Activated naive CD8-positive, alpha-beta T cell treated with anti-CD3 and anti-CD28 coated beads, Interleukin-2, amount 50 U/mL, for 24 hours (primary cell): ENCODE data around the gene TMEM222.
A peak's percentile ranks its signal among the peaks of the same experiment; 100 is the strongest.

Source experiments
- ATAC-seq: fragments of 150-1000 bp; cut with Tn5 transposase; one replicate; pipeline ENCODE4 v1.10.0; 2021
- DNase-seq: peaks from one replicate; pipeline ENCODE4 v3.0.0; 2021
- H3K27ac Mint-ChIP-seq: one replicate; pipeline ENCODE4 v1.8.0; 2021; ENCODE audit warnings: mild to moderate bottlenecking, mixed read lengths
- H3K27me3 Mint-ChIP-seq: one replicate; pipeline ENCODE4 v1.8.0; 2021; ENCODE audit warnings: mixed read lengths
- H3K36me3 Mint-ChIP-seq: one replicate; pipeline ENCODE4 v1.8.0; 2021; ENCODE audit warnings: low read depth, mixed read lengths
- H3K4me1 Mint-ChIP-seq: one replicate; pipeline ENCODE4 v1.8.0; 2021; ENCODE audit warnings: mixed read lengths
- H3K4me3 Mint-ChIP-seq: one replicate; pipeline ENCODE4 v1.8.0; 2021; ENCODE audit warnings: mild to moderate bottlenecking, moderate library complexity, mixed read lengths
- H3K9me3 Mint-ChIP-seq: one replicate; pipeline ENCODE4 v1.8.0; 2021; ENCODE audit warnings: mixed read lengths

The TMEM222 gene

GRCh38 chr1:27299385-27300271 lies 22.3 kb upstream of the TMEM222 start:
- no peaks in the 10 kb centered on the region for H3K4me1 Mint-ChIP-seq
- H3K36me3 Mint-ChIP-seq, result peaks cover 2% of the 10 kb centered on the region
- no peak overlapping the region for H3K27ac Mint-ChIP-seq

GRCh38 chr1:27300341-27301051 lies 21.5 kb upstream of the TMEM222 start:
- Mint-ChIP-seq H3K27me3 (no peaks in the 10 kb centered on the region), H3K4me1 (no peaks in the 10 kb centered on the region), H3K36me3 (peaks cover 2% of the 10 kb centered on the region), H3K27ac (no peak overlapping the region), H3K4me3 (no peak overlapping the region), H3K9me3 (no peaks in the 10 kb centered on the region)
- peak; percentile 90 for ATAC-seq
- DNase-seq, result peak; percentile 79

More at GRCh38 chr1:27299385-27300271, 22.3 kb upstream of the TMEM222 start:
- DNase-seq (no peak), ATAC-seq (no peak)
- Mint-ChIP-seq H3K9me3 (no peaks in the 10 kb centered on the region), H3K4me3 (no peak overlapping the region), H3K27me3 (no peaks in the 10 kb centered on the region)

- Mint-ChIP-seq H3K27ac (no peak overlapping the region), H3K36me3 (peaks cover 2% of the 10 kb centered on the region), H3K9me3 (no peaks in the 10 kb centered on the region), H3K27me3 (no peaks in the 10 kb centered on the region), H3K4me1 (no peaks in the 10 kb centered on the region), H3K4me3 (no peak overlapping the region)
- DNase-seq (no peak), ATAC-seq (no peak)
Measured at GRCh38 chr1:27301052-27301422, 20.9 kb upstream of the TMEM222 start.

- H3K27ac Mint-ChIP-seq, result no peak overlapping the region
- no peaks in the 10 kb centered on the region for H3K4me1 Mint-ChIP-seq
- H3K9me3 Mint-ChIP-seq, result no peaks in the 10 kb centered on the region
- H3K36me3 Mint-ChIP-seq, result peaks cover 2% of the 10 kb centered on the region
- no peak for DNase-seq
- no peaks in the 10 kb centered on the region for H3K27me3 Mint-ChIP-seq
- no peak overlapping the region for H3K4me3 Mint-ChIP-seq
- no peak for ATAC-seq
Measured at GRCh38 chr1:27301582-27302199, 20.3 kb upstream of the TMEM222 start.

- ATAC-seq (no peak), DNase-seq (no peak)
- H3K27me3 Mint-ChIP-seq, result no peaks in the 10 kb centered on the region
- peaks cover 2% of the 10 kb centered on the region for H3K36me3 Mint-ChIP-seq
- H3K27ac Mint-ChIP-seq, result no peak overlapping the region
- no peaks in the 10 kb centered on the region for H3K9me3 Mint-ChIP-seq
- no peaks in the 10 kb centered on the region for H3K4me1 Mint-ChIP-seq
- no peak overlapping the region for H3K4me3 Mint-ChIP-seq
Measured at GRCh38 chr1:27302612-27303011, 19.4 kb upstream of the TMEM222 start.

- Mint-ChIP-seq H3K4me3 (no peak overlapping the region), H3K9me3 (no peaks in the 10 kb centered on the region), H3K36me3 (peaks cover 2% of the 10 kb centered on the region), H3K4me1 (no peaks in the 10 kb centered on the region), H3K27ac (no peak overlapping the region), H3K27me3 (no peaks in the 10 kb centered on the region)
- no peak for ATAC-seq
- DNase-seq, result no peak
Measured at GRCh38 chr1:27303509-27303908, 18.5 kb upstream of the TMEM222 start.

GRCh38 chr1:27306071-27306470 lies 15.9 kb upstream of the TMEM222 start:
- no peaks in the 10 kb centered on the region for H3K27me3 Mint-ChIP-seq
- ATAC-seq, result no peak
- H3K9me3 Mint-ChIP-seq, result no peaks in the 10 kb centered on the region
- H3K27ac Mint-ChIP-seq, result no peak overlapping the region
- H3K36me3 Mint-ChIP-seq, result peaks cover 2% of the 10 kb centered on the region
- H3K4me1 Mint-ChIP-seq, result no peaks in the 10 kb centered on the region
- H3K4me3 Mint-ChIP-seq, result no peak overlapping the region
- no peak for DNase-seq

- no peak overlapping the region for H3K27ac Mint-ChIP-seq
- H3K9me3 Mint-ChIP-seq, result no peaks in the 10 kb centered on the region
- DNase-seq, result no peak
- peaks cover 2% of the 10 kb centered on the region for H3K36me3 Mint-ChIP-seq
- no peaks in the 10 kb centered on the region for H3K27me3 Mint-ChIP-seq
- no peaks in the 10 kb centered on the region for H3K4me1 Mint-ChIP-seq
- no peak overlapping the region for H3K4me3 Mint-ChIP-seq
- peak; percentile 48 for ATAC-seq
Measured at GRCh38 chr1:27306892-27307761, 14.8 kb upstream of the TMEM222 start.

- DNase-seq (no peak), ATAC-seq (no peak)
- Mint-ChIP-seq H3K36me3 (peaks cover 2% of the 10 kb centered on the region), H3K27me3 (no peaks in the 10 kb centered on the region), H3K4me3 (no peak overlapping the region), H3K27ac (no peak overlapping the region), H3K9me3 (no peaks in the 10 kb centered on the region), H3K4me1 (no peaks in the 10 kb centered on the region)
Measured at GRCh38 chr1:27307874-27308598, 13.9 kb upstream of the TMEM222 start.

GRCh38 chr1:27314169-27314568 lies 7.8 kb upstream of the TMEM222 start:
- Mint-ChIP-seq H3K36me3 (no peaks in the 10 kb centered on the region), H3K27ac (no peak overlapping the region), H3K27me3 (no peaks in the 10 kb centered on the region), H3K9me3 (no peaks in the 10 kb centered on the region), H3K4me1 (no peaks in the 10 kb centered on the region), H3K4me3 (no peak overlapping the region)
- ATAC-seq, result no peak
- no peak for DNase-seq

- Mint-ChIP-seq H3K27ac (no peak overlapping the region), H3K9me3 (no peaks in the 10 kb centered on the region), H3K4me1 (no peaks in the 10 kb centered on the region), H3K36me3 (no peaks in the 10 kb centered on the region), H3K27me3 (no peaks in the 10 kb centered on the region), H3K4me3 (no peak overlapping the region)
- ATAC-seq (no peak), DNase-seq (no peak)
Measured at GRCh38 chr1:27314737-27315136, 7.2 kb upstream of the TMEM222 start.

- H3K4me3 Mint-ChIP-seq, result no peak overlapping the region
- no peaks in the 10 kb centered on the region for H3K27me3 Mint-ChIP-seq
- H3K4me1 Mint-ChIP-seq, result peaks cover 7% of the 10 kb centered on the region
- H3K9me3 Mint-ChIP-seq, result no peaks in the 10 kb centered on the region
- no peak overlapping the region for H3K27ac Mint-ChIP-seq
- no peaks in the 10 kb centered on the region for H3K36me3 Mint-ChIP-seq
- DNase-seq (no peak), ATAC-seq (no peak)
Measured at GRCh38 chr1:27316860-27317259, 5.1 kb upstream of the TMEM222 start.

- ATAC-seq, result no peak
- Mint-ChIP-seq H3K4me1 (peaks cover 12% of the 10 kb centered on the region), H3K9me3 (no peaks in the 10 kb centered on the region), H3K27me3 (no peaks in the 10 kb centered on the region), H3K27ac (no peak overlapping the region), H3K4me3 (no peak overlapping the region), H3K36me3 (peaks cover 5% of the 10 kb centered on the region)
- no peak for DNase-seq
Measured at GRCh38 chr1:27318136-27318535, 3.8 kb upstream of the TMEM222 start.

- ATAC-seq (no peak), DNase-seq (no peak)
- Mint-ChIP-seq H3K36me3 (peaks cover 5% of the 10 kb centered on the region), H3K9me3 (no peaks in the 10 kb centered on the region), H3K4me1 (peaks cover 16% of the 10 kb centered on the region), H3K27me3 (no peaks in the 10 kb centered on the region), H3K4me3 (no peak overlapping the region), H3K27ac (no peak overlapping the region)
Measured at GRCh38 chr1:27318596-27318995, 3.4 kb upstream of the TMEM222 start.
